HG03103 (cell line): ENCODE measurements around the gene ATP2A3.

Experiments
- ATAC-seq: cut with Tn5 transposase; IDR thresholded peaks from one replicate; pipeline ENCODE4 v1.9.1; 2021; ENCODE audit warnings: low read depth; ENCODE audit not compliant: unreplicated experiment

Gene ATP2A3

DNA sequence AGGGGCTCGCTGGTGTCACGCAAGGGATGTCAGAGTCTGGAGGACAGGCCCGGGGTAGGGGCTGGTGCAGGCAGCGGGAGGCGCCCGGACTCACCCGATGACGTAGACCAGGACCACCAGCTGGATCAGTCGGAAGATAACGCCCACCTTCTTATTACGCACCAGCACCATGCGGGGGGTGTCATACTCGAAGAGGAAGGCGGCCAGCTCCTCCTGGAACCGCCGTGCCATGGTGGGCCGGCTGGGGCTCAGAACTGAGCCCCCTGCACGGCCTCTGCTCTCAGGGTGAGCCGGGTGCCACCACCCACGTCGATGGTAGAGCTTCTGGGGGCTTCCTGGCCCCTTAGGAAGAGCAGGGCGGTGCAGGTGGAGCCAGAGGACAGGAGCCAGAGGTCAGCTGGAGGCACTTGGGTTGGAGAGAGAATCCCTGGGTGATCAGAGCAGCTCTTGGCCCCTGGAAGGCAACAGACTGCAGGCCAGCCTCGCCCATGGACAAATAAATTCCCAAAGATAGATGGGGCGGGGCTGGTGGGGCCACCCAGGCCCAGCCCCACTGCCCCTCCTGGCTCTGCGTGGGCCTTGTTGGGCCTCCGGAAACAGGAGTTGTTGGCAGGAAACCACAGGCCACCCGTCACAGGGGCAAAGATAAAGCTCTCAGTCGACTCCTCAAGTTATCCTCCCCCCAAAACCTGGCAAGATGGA lies 48.1 kb downstream of the ATP2A3 start, which contains the start of gene P2RX1:
Gene P2RX1, minus strand, starts transcription at position 471 of the 702 bp plus-strand sequence. Its CDS starts 240 bp downstream, at position 231.
- ATAC-seq: no peak

DNA sequence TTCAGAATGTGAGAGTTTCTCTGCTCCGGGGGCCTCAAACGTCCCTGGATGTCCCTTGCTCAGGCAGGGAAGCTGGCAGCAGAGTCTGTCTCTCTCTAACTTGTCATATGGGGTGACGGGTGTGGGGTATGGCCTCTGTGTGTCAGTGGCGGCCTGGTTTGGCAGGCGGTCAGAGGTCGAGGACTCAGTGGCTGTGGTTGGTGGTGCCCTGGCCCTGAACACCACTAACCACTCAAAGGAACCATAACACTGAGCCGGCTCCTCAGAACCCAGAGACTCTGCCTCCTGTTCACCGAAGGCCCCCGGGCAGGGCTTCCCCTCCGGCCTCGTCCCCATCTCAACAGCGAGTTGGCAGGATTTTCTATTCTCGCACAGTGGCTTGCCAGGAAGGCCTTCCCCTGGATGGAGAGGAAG lies 48.6 kb downstream of the ATP2A3 start:
- no peak for ATAC-seq

DNA sequence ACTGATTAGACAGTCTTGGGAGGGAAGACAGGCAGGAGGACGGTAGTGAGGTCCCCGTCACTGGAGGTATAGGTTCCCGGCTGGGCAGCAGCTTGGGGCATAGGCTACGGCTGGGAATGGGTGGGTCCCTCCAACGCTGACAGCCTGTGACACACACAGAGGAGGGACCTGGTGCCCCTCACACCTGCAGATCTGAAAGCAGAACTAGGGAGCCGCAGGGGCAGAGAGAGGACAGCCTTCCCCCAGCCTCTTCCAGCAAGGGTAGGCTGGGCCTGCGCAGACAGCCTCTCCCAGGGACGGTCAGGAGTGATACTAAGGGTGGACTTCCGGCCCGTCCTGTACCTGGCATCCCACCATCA lies 49.9 kb downstream of the ATP2A3 start:
- ATAC-seq: no peak

DNA sequence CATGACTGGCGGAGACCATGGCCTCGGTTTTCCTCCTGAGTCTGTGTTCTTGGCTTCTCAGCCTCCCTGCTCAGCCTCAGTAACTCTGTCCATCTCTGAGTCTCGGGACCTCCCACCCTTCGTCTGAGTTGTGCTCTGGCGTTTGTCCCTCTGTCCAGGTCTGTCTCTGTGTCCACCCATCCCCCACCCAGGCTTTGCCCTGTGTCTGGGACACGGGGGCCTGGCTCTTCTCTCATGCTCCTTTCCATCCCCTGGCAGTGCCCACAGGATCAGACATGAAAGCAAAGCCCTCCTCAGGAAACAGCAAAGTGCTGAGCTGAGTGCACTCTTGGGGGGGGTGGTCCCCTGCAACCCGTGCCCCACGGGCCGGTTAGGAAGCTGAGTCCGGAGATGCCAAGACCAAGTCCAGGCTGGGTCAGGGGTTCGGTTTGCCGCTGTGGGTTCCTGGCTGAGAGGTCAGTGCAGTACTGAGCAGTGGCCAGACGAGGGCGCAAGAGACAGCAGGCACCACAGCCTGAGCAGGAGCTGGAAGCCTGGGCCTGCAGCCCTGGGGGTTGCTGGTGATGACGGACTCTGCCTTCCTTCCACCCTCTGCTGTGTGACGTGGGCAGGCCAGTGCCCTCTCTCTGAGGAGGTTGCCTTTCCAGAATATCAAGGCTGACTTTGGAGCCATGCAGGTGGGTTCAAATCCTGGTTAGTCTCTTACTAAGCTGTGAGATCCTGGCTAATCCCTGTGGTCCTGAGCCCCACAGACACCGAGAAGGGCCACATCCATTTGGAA lies 50.5 kb downstream of the ATP2A3 start:
- no peak for ATAC-seq

DNA sequence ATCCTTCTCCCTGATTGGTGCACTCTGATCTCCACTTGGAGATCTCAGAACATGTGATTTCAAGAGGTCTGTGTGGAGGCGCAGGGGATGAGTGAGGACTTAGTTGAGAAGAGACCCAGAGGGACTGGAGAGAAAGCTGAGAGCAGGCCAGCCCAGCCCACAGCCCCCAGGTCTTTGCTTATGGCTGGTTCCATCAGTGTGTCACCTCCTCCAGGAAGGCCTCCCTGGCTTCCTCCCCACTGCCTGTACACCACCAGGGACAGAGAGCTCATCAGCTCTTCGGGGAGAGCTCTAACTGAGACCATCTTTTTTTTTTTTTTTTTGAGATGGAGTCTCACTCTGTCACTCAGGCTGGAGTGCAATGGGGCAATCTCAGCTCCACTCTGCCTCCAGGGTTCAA lies 51.4 kb downstream of the ATP2A3 start:
- ATAC-seq: no peak

DNA sequence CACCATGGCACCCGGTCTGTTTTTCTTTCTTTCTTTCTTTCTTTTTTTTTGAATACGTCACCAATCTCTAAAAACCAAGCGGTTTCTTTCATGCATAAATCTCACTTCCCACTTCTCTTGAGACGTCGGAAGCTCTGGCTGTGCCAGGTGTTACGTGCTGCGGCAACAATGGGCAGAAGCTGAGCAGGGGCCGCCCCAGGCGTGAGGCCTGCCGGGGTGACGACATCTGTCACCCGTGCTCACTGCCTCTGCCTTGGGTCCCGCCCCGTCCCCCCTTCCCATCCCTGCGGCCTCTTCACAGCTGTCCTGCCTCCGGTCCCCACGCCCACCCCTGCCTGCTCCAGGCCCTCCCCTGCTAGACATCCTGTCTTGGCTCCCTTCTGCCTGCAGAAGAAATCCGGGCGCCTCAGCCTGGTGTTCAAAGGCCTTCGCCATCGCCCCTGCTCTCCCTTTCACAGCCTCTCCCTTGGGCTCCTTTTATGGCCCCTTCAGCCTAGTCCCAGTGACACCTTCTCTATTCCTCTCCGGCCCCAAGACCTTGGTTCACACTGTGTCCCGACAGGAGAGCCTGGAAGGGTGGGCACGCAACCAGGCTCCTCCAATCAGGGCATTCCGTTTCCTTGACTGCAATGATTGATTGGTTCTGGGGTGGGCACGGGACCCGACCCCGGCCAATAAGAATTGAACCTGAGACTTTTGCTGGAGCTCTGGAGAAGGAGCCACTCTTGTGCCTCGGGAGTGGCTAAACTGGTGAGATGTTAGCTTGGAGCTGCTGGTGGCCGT lies 52.8 kb downstream of the ATP2A3 start:
- peak; percentile 41 for ATAC-seq

DNA sequence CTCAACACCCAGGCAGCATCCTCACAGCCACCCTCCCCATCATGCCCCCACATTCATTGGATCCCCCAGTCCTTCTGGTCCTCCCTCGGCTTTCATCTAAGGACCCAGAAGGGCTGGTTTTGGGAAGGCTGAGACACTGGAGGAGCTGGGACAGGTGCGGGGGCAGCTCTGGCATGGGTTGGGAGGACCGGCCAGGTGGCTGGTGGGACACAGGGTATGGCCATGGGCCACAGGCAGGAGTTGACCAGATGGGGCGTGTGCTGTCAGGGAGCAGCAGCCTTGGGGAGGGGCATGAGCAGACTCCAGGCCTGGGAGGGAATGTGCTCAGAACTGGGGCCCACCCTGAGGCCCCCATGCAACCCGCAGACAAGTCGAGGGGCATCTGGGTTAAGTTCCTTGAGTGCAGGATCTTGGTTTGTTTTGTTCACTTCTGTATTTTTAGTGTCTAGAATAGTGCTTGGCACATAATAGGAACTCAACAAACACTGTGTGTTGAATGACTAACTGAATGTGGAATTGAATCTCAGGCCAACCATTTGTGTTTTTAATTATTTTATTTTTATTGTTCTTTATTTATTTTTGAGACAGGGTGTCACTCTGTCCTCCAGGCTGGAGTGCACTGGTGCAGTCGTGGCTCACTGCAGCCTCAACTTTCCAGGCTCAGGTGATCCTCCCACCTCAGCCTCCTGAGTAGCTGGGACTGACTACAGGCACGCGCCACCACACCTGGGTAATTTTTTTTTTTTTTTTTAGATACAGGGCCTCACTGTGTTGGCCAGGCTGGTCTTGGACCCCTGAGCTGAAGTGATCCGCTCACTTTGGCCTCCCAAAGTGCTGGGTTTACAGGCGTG lies 53.6 kb downstream of the ATP2A3 start:
- no peak for ATAC-seq

DNA sequence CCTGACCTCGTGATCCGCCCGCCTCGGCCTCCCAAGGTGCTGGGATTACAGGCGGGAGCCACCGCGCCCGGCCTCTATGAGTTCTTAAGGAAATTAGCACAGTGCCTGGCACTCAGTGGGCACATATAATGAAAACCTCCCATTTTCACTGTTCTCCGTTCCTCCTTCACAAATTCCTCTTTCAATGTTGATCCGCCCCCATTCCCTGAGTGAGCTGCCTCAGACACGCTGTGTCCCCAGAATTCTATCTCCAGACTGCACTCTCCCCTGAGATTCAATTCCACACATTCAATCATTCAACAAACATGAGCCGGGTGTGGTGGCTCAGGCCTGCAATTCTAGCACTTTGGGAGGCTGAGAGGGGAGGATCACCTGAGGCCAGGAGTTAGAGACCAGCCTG lies 55.0 kb downstream of the ATP2A3 start:
- no peak for ATAC-seq

DNA sequence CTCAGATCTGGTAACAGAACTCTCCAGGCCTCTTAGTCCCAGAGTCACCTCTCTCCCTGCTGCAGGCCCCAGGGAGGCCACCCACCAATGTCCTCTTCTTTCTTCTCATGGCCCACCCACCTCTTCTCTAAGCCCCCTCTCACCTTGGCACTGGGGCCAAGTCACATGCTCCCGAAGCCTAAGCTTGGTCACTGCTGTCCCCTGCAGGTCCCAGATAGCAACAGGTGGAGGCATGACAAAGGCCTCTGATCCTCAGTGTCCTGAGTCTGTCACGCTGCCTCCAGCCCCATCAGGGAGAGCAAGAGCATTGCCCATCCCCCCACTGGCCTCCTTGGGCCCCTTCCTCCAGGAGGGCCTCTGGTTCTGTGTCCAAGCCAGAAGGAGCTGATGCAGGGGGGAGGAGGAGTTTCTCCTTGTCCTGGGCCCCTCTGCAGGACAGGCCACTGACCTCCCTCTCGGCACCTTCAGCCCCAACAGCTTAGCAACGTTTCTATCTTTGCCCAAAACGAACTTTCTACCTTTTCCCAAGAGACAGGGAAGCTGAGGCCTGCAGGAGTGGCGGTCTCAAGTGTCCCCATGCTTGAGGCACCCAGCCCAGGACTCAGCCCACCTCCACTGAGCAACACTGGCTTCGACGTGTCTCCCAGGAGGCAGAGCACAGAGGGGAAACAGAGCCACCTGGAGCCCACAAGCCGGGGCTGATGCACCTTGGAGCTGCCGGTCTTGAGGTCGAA lies 56.6 kb downstream of the ATP2A3 start:
- ATAC-seq: no peak

DNA sequence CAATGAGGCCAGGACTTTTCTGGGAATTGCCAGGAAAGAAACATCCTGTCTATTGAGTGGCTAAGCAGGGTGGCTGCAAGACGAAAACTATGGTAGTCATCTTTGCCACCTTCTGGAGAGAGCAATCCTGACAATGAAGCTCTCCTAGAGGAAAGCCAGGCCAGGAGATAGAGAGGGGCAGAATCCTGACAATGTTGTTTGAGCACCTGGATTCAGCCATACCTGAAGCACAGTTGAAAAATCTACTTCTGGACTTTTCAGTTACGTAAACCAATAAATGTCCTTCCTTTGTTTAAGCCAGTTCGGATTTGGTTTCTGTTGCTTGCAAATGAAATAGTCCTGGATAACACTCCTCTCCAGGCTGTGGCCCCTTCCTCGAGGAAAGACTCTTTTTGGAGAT lies 57.4 kb downstream of the ATP2A3 start:
- no peak for ATAC-seq

DNA sequence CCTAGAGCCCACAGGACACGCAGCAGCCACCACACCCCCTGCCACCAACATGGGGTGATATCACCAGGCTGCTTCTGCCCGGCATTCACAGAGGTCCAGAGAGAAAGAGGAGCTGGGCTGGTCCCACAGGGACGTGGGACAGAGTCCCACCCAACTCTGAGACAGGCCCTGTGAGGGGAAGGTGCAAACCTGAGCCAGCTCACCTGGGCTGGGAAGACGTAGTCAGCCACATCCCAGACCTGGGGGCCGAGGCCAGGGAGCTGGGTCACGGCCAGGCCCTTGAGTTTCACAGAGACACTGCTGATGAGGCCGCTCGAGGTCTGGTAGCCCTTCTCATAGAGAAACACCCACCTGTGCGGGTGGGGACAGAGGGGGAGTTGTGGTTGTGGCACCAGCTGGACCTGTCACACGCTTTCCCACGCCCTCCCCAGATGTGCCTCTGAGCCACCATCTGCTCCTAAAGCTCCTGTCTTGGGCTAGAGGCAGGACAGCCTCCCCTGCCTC lies 59.2 kb downstream of the ATP2A3 start:
- no peak for ATAC-seq

DNA sequence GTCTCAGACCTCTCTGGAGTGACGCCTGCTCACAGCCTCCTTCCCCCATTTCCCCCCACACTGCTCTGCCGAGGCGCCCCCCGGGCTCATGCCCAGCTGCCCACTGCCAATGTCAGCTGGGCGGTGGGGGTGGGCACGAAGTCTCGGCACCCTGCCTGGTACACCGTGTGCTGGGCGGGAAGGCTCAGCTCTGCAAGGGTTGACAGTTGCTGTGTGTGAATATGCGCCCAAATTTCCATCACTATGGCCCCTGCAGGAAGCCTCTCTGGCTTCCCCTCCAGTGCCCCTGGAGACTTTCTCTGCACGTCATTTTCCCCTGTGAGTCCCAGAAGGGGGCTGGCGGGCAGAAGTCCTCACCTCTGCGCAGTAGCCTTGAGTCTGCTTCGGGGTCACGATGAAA lies 59.7 kb downstream of the ATP2A3 start:
- no peak for ATAC-seq

DNA sequence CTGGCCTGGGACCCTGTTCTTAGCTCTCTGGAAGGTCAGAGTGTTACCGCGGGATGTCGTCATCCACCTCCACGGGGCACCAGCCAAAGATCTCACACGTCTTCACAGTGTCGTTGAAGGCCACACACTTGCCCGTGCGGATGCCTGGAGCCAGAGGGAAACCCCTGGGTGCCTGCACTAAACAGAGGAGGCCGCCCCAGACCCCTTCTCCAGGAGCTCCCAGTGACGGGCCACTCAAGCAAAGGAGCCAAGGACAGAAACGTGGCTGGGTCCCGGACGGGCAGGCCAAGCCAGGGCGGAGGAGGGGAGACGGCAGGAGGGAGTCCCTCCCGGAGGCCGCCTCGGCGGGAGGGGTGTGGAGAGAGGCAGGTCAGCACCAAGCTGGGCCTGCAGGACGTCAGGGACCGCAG lies 60.4 kb downstream of the ATP2A3 start:
- no peak for ATAC-seq

DNA sequence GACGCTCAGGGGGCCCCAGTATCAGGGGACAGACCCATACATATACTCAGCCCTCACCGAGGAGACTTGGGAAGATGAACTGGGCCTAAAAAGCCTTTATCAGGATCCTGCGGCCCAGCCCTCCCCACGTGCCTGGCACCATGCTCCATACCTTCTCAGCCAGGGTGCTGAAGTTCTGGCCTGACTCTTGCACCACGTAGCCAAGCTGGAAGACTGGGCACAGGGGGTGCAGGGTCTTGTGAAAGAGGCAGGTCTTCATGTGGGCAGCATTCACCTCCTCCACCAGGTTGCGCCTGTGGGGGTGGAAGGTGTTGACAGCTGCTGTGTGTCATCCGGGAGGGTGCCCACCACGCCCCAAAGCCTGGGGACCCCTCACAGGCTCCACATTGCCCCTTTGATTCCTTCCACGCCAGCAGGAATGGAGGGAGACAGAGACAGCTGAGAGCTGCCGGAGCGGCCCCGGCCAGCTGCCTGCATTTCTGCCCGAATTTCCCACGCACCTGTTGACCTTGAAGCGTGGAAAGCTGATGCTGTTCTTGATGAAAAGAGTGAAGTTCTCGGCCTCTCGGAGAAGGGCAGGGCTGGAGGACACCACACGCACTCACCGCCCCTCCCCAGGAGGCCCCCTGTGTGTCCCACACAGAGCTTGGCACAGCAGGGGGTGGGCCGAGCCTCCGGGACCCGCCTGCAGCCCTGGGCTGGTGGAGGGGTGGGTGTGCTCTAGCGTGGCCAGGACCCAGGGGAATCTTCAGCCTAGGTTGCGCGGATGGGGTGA lies 61.0 kb downstream of the ATP2A3 start:
- ATAC-seq: no peak

DNA sequence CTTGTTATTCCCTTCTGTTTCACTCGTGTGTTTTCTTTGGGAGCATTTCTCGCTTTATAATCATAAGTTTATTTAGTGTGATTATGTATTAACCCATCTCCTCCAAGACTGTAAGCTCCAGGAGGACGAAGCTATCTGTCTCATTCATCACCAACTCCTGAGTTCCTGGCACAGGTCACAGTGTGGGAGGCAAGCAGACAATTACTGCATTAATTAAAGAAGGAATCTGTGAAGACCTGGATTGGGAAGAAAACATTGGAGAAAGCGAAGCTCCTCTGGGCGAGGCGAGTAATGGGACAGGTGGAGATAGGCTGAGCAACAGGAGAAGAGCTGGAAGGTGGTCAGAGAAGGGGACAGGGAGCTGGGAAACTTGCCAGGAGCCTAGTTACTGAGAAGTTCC lies 63.6 kb downstream of the ATP2A3 start:
- no peak for ATAC-seq

DNA sequence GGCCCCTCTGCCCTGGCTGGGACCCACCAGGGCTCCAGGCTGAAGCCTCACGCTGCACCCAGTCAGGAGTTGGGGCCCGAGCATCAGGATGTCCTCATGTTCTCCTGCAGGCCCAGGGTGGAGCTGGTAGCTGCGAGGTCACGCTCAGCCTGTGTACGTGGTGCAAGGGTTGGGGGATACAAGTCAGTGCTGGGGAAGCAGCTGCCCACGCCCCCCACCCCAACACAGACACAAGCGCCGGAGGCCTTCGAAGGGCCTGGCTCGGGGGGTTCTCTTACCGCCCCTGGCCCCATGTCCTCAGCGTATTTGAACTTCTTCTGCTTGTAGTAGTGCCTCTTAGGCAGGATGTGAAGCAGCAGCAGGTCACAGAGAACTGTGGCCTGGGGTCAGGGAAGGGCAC lies 66.5 kb downstream of the ATP2A3 start:
- no peak for ATAC-seq

DNA sequence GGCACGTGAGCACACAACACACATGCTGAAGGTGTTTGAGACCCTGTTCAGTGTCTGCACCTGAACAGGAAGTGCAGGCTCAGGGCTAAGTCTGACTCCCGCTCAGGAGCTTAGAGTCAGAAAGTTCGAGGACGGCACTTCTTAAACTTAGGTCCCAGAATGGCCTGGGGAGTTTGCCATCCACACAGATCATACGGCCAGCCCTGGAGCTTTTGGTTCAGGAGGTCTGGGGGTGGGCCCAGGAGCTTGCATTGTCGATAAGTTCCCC lies 67.3 kb downstream of the ATP2A3 start:
- ATAC-seq: no peak

DNA sequence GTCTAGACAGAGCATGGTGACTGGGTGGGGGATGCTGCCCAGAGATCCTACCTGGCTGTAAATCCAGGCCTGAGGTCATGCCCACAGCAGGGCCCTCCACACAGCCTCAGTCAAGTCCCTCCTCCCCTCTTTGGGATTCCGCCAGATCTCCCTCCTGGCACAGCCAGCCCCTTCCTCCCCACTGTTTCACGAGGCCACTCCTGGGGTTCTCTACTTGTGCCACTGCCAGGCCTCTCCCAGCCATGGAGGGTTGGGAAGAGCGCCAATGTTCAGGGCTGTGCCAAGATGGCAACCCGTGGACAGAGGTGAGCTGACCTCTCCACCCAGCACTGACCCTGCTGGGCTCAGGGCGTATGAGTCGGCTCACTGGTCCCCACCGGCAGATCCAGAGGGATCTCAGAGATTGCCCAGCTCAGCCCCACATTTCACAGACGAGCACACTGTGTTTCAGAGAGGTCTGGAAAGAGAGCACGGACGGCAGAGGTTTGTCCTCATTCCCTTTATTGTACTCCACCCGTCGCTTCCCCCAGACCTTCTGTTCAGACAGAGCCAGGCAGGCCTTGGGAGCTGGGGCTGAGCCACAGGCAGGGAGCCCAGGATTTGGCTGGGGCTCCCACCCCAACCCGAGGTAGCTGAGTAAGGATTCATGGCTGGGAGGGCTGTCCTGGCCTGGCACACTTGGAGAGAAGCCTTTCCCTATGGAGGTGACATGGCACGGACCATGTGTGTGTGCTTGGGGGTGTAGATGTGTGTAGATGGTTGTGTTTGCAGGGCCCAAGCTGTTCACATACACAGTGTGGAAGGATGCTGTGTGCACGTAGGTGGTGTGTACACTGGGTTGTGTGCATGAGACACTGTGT lies 67.9 kb downstream of the ATP2A3 start:
- no peak for ATAC-seq
